ENCODE results near the gene SLC26A1. TPM values are rescaled to one million over a fixed set of nuclear protein-coding genes. Genes with fewer than 3 reads are reported as not detected.
A peak's percentile ranks its signal among the peaks of the same experiment; 100 is the strongest.

SLC26A1 gene
- total RNA-seq, 2 donors from 2014 or later, result 1.6 TPM

GRCh38 chr4:955931-956381 is 37.2 kb downstream of the SLC26A1 start:
- Histone ChIP-seq H3K27ac (no peak overlapping the region), H3K9me3 (no peaks in the 10 kb centered on the region), H3K27me3 (no peaks in the 10 kb centered on the region), H3K4me1 (no peaks in the 10 kb centered on the region), H3K36me3 (replicated peaks in 1 of 2; ENCODE audit: insufficient read depth in 1 of 2, low read depth in 2 of 2) (no peaks in the 10 kb centered on the region), H3K4me3 (no peak overlapping the region)
- DNase-seq (peak in 1 of 4 donors; percentile 10), ATAC-seq (no peak)
- intact Hi-C loops (cut with DNase I), result no loop called here
- WGBS, 2 donors, result 75 to 98% methylated on average over 8 to 11 of the region's 12 CpGs
- TF ChIP-seq POLR2A (IDR thresholded peaks at IDR 0.05) (no peak), CTCF (IDR thresholded peaks at IDR 0.05) (no peak)

DNA sequence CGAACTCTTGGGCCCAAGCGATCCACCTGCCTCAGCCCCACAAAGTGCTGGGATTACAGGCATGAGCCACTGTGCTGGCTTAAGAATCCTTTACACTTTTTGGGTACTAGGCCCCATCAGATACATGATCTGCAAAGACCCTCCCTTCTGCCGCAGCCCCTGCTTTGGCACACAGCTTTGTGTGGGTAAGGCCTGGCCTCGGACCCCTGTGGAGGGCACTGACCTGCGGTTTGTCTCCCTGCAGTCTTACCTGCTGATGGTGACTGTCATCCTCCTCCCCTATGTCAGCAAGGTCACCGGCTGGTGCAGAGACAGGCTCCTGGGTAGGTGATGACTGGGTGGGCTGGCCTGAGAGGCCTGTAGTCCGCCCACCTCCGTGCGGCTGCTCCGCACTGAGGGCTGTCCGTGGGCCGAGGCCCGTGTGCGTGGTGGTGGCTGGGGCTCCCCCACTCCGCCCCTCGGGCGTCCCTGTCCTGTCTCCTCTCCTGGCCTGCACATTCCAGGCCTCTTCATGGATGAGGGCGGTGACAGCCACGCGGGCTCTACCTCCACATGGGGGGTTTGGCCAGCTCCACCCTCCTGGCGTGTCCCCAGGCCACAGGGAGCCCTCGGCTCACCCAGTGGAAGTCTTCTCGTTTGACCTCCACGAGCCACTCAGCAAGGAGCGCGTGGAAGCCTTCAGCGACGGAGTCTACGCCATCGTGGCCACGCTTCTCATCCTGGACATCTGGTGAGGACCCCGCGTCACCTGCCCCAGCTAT is 37.9 kb downstream of the SLC26A1 start:
- Histone ChIP-seq H3K4me3 (no peak overlapping the region), H3K36me3 (replicated peaks in 1 of 2; ENCODE audit: insufficient read depth in 1 of 2, low read depth in 2 of 2) (no peaks in the 10 kb centered on the region), H3K27me3 (no peaks in the 10 kb centered on the region), H3K4me1 (no peaks in the 10 kb centered on the region), H3K9me3 (no peaks in the 10 kb centered on the region), H3K27ac (no peak overlapping the region)
- intact Hi-C loops (cut with DNase I), result no loop called here
- ATAC-seq (no peak), DNase-seq (peak in 1 of 4 donors; percentile 7)
- TF ChIP-seq CTCF (IDR thresholded peaks at IDR 0.05) (no peak), POLR2A (IDR thresholded peaks at IDR 0.05) (no peak)
- WGBS, 2 donors, result 95 to 97% methylated on average over 23 to 28 of the region's 33 CpGs

GRCh38 chr4:954211-955020 is 38.8 kb downstream of the SLC26A1 start:
- Histone ChIP-seq H3K4me1 (no peaks in the 10 kb centered on the region), H3K36me3 (replicated peaks in 1 of 2; ENCODE audit: insufficient read depth in 1 of 2, low read depth in 2 of 2) (no peaks in the 10 kb centered on the region), H3K4me3 (no peak overlapping the region), H3K27me3 (no peaks in the 10 kb centered on the region), H3K9me3 (no peaks in the 10 kb centered on the region), H3K27ac (no peak overlapping the region)
- 93 to 95% methylated on average over 17 of the region's 17 CpGs for WGBS, 2 donors
- TF ChIP-seq CTCF (IDR thresholded peaks at IDR 0.05), result no peak
- TF ChIP-seq POLR2A (IDR thresholded peaks at IDR 0.05), result no peak
- no peak for ATAC-seq
- no peak for DNase-seq
- intact Hi-C loops (cut with DNase I), result no loop called here

DNA sequence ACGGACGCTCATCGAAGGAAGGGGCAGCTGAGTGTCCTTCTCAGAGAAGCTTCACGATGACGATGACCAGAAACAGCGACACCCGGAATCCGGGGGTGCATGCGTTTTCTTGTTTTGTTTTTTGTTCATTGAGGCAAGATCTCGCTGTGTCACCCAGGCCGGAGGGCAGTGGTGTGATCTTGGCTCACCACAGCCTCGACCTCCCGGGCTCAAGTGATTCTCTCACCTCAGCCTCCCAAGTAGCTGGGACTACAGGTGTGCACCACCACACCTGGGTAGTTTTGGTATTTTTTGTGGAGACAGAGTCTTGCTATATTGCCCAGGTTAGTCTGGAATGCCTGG is 39.7 kb downstream of the SLC26A1 start:
- no peaks in the 10 kb centered on the region for H3K36me3 ChIP-seq (replicated peaks in 1 of 2; ENCODE audit: insufficient read depth in 1 of 2, low read depth in 2 of 2)
- H3K4me1 ChIP-seq, result peaks cover 3% of the 10 kb centered on the region
- ATAC-seq, result no peak
- no peak overlapping the region for H3K27ac ChIP-seq
- no peaks in the 10 kb centered on the region for H3K9me3 ChIP-seq
- DNase-seq, result peak in 1 of 4 donors; percentile 7
- WGBS, 2 donors, result 94 to 96% methylated on average over 10 to 13 of the region's 13 CpGs
- intact Hi-C loops (cut with DNase I), result no loop called here
- H3K4me3 ChIP-seq, result no peak overlapping the region
- no peaks in the 10 kb centered on the region for H3K27me3 ChIP-seq
- TF ChIP-seq CTCF (IDR thresholded peaks at IDR 0.05) (no peak), POLR2A (IDR thresholded peaks at IDR 0.05) (no peak)

Data from body of pancreas (tissue), 4 donors.